Endodermal cell (in vitro differentiated cells): Measurements from ENCODE around the gene MYH4. TPM values are rescaled to one million over a fixed set of nuclear protein-coding genes. Genes with fewer than 3 reads are reported as not detected.

Source experiments
- DNase-seq: peaks from one replicate; pipeline ENCODE4 v3.0.0-alpha.2; 2017
- H3K27ac ChIP-seq: 2 replicates; pipeline ENCODE4 v1.5.1; 2013; ENCODE audit warnings: mild to moderate bottlenecking, low read depth, low read length, moderate library complexity
- H3K27me3 ChIP-seq: 2 replicates; pipeline ENCODE4 v1.6.1; 2013; ENCODE audit warnings: mild to moderate bottlenecking, low read length, moderate library complexity; ENCODE audit not compliant: insufficient read depth, control insufficient read depth, poor library complexity, severe bottlenecking
- H3K36me3 ChIP-seq: 2 replicates; pipeline ENCODE4 v1.7.0; 2013; ENCODE audit warnings: mild to moderate bottlenecking, low read length, moderate library complexity; ENCODE audit not compliant: control insufficient read depth, insufficient read depth
- H3K4me1 ChIP-seq: one replicate; pipeline ENCODE4 v1.7.0; 2013; ENCODE audit warnings: low read length; ENCODE audit not compliant: control insufficient read depth, insufficient read depth
- H3K4me3 ChIP-seq: 2 replicates; pipeline ENCODE4 v1.5.1; 2013; ENCODE audit warnings: mild to moderate bottlenecking, low read length, moderate library complexity
- H3K9ac ChIP-seq: 2 replicates; pipeline ENCODE4 v1.6.1; 2013; ENCODE audit warnings: mild to moderate bottlenecking, low read length, moderate library complexity; ENCODE audit not compliant: poor library complexity, severe bottlenecking; ENCODE audit errors: extremely low read depth
- H3K9me3 ChIP-seq: 2 replicates; pipeline ENCODE4 v1.6.1; 2013; ENCODE audit warnings: mild to moderate bottlenecking, low read length, moderate library complexity; ENCODE audit not compliant: control insufficient read depth
- H3K27ac Mint-ChIP-seq: 2 replicates; pipeline ENCODE4 v1.8.0; 2020; ENCODE audit warnings: mixed read lengths
- H3K27me3 Mint-ChIP-seq: 2 replicates; pipeline ENCODE4 v1.8.0; 2021; ENCODE audit warnings: mild to moderate bottlenecking, mixed read lengths; ENCODE audit not compliant: insufficient read depth
- H3K36me3 Mint-ChIP-seq: 2 replicates; pipeline ENCODE4 v1.8.0; 2020; ENCODE audit warnings: low read depth, mixed read lengths
- H3K4me1 Mint-ChIP-seq: 2 replicates; pipeline ENCODE4 v1.8.0; 2020; ENCODE audit warnings: mixed read lengths
- H3K4me3 Mint-ChIP-seq: 2 replicates; pipeline ENCODE4 v1.8.0; 2020; ENCODE audit warnings: mild to moderate bottlenecking, moderate library complexity, mixed read lengths
- H3K9me3 Mint-ChIP-seq: 2 replicates; pipeline ENCODE4 v1.8.0; 2020; ENCODE audit warnings: mild to moderate bottlenecking, mixed read lengths
- WGBS, 2 experiments: methylation state at CpG; one replicate each; pipeline versions ENCODE4 v1.1.5 to v1.1.7; 2013; ENCODE audit warnings: missing lambda C conversion rate in 2 of 2, mixed read lengths in 1 of 2; ENCODE audit not compliant: insufficient coverage in 1 of 2, insufficient read length in 1 of 2; 5-methylcytosine and 5-hydroxymethylcytosine counted together
- long read RNA-seq, 4 experiments: library from polyadenylated mRNA in 2 of 4; library from RNA in 1 of 4; library from capped mRNA in 1 of 4; stranded (forward) in 3 of 4; unstranded in 1 of 4; transcript quantifications; one replicate each; pipeline ENCODE4 v2.0.0, GENCODE V29; 2020 to 2021; ENCODE audit warnings: inconsistent platforms in 1 of 4
- polyA plus RNA-seq, 2 experiments: library from polyadenylated mRNA; stranded (reverse); fragments of 50-300 nt; gene quantifications; one replicate each; pipeline ENCODE4 v1.2.3, GENCODE V29; 2013
- total RNA-seq, 2 donors: library from RNA; stranded (reverse); fragmentation: NEBNext Ultra II Directional in 1 of 2; extraction: Animal tissue kit (Norgen Biotek cat#: 25700) in 1 of 2; gene quantifications; 2 replicates in 1 of 2; 3 replicates in 1 of 2; pipeline ENCODE4 v1.2.1, GENCODE V29; 2021
- TF ChIP-seq, protein P1 (sequence below): fragments of 200-600 bp; sonication (generic); conservative IDR thresholded peaks from 2 replicates; pipeline ENCODE4 v1.5.0; 2021; ENCODE audit warnings: antibody characterized with exemption, mild to moderate bottlenecking

The MYH4 gene
- total RNA-seq: not detected
- polyA plus RNA-seq (2013, experiment 1 of 2): not detected
- polyA plus RNA-seq (2013, experiment 2 of 2): not detected
- long read RNA-seq, experiment 1: 0 reads
- long read RNA-seq, experiment 2: 0 reads
- long read RNA-seq, experiment 3: 0 reads
- long read RNA-seq, experiment 4: 0 reads

DNA sequence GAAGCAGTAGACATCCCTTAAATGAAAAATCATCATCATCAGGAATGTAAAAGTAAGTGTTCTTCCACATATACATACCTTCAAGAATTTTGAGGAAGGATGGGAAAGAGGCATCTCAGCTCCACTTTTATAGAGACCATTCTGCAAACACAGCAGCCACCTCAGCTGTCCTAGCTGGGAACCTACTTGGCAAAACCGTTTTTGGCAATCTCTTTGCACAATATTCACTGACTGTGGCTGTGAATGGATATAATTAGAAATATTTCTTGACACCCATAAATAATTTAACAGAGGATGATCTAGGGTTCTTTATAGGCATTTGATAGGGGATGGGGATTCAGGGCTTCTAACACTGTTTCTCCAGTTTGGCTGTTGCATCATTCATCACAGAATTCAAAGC, at the start of gene MYH4:
Gene MYH4 (minus strand): TSS at position 101 of the 400 bp plus-strand sequence. CDS start 2,814 bp downstream, outside the sequence.
- H3K27me3 ChIP-seq: no peaks in the 10 kb centered on the region
- no peaks in the 10 kb centered on the region for H3K36me3 ChIP-seq
- H3K27ac ChIP-seq: no peak within 1 kb of the TSS
- H3K36me3 Mint-ChIP-seq: no peaks in the 10 kb centered on the region
- no peak within 1 kb of the TSS for H3K9ac ChIP-seq
- no peaks in the 10 kb centered on the region for H3K4me1 Mint-ChIP-seq
- no peak within 1 kb of the TSS for H3K27ac Mint-ChIP-seq
- H3K27me3 Mint-ChIP-seq: peaks cover 3% of the 10 kb centered on the region
- no peak within 1 kb of the TSS for H3K4me3 ChIP-seq
- no peak for DNase-seq
- H3K9me3 Mint-ChIP-seq: no peaks in the 10 kb centered on the region
- no peak within 1 kb of the TSS for H3K4me3 Mint-ChIP-seq
- H3K4me1 ChIP-seq: no peaks in the 10 kb centered on the region
- no peaks in the 10 kb centered on the region for H3K9me3 ChIP-seq
- WGBS, 2 experiments: 80% methylated on average over 1 of the region's 1 CpG; no CpG with 5 or more reads in 1 of the 2 experiments
- TF ChIP-seq, protein P1, sequence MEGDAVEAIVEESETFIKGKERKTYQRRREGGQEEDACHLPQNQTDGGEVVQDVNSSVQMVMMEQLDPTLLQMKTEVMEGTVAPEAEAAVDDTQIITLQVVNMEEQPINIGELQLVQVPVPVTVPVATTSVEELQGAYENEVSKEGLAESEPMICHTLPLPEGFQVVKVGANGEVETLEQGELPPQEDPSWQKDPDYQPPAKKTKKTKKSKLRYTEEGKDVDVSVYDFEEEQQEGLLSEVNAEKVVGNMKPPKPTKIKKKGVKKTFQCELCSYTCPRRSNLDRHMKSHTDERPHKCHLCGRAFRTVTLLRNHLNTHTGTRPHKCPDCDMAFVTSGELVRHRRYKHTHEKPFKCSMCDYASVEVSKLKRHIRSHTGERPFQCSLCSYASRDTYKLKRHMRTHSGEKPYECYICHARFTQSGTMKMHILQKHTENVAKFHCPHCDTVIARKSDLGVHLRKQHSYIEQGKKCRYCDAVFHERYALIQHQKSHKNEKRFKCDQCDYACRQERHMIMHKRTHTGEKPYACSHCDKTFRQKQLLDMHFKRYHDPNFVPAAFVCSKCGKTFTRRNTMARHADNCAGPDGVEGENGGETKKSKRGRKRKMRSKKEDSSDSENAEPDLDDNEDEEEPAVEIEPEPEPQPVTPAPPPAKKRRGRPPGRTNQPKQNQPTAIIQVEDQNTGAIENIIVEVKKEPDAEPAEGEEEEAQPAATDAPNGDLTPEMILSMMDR: no peak

DNA sequence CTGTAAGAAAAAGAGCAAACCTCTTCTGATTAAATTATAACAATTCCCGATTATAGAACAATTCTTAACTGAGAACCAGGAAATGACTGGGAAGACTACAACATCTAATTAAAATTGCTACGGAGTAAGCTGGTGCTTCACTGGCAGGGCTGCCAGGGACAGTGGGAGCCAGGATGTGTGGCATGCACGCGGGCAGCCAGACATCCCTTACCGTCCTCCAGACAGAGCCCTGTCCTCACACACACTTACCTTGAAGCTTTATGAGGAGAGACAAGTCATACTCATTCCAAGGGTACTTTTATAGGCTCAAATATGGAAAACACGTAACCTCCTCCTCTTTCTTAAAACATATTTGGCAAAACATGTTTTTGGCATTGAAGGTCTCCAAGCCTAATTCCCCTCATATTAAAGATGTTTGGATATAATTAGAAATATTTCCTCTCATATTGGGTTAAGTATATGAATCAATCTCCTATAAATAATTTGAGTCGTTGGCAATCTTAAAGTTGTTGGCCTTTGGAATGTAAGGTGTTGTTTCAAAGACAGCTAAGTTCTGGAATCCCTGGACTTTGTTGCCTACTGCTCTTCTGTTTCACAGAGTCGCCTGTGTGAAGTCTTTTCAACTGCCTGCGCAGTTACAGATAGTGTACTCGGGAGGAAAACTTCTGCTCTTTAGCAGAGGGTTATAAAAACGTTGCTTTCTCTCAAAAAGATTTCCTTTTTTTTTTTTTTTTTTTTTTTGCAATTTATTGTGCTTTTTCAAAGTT, 49.1 kb upstream of the MYH4 start, which contains the start of gene MYH1:
Gene MYH1 (minus strand): TSS at position 272 of the 767 bp plus-strand sequence. CDS start 1,900 bp downstream, outside the sequence.
- Mint-ChIP-seq H3K9me3 (no peaks in the 10 kb centered on the region), H3K36me3 (no peaks in the 10 kb centered on the region), H3K4me3 (no peak within 1 kb of the TSS), H3K27ac (no peak within 1 kb of the TSS), H3K4me1 (no peaks in the 10 kb centered on the region), H3K27me3 (no peaks in the 10 kb centered on the region)
- H3K36me3 ChIP-seq: no peaks in the 10 kb centered on the region
- TF ChIP-seq, protein P1: no peak
- H3K4me1 ChIP-seq: no peaks in the 10 kb centered on the region
- H3K9me3 ChIP-seq: no peaks in the 10 kb centered on the region
- no peak within 1 kb of the TSS for H3K9ac ChIP-seq
- no peak within 1 kb of the TSS for H3K27ac ChIP-seq
- 88 to 100% methylated on average over 2 to 11 of the region's 11 CpGs for WGBS, 2 experiments
- no peaks in the 10 kb centered on the region for H3K27me3 ChIP-seq
- no peak within 1 kb of the TSS for H3K4me3 ChIP-seq
- DNase-seq: no peak

DNA sequence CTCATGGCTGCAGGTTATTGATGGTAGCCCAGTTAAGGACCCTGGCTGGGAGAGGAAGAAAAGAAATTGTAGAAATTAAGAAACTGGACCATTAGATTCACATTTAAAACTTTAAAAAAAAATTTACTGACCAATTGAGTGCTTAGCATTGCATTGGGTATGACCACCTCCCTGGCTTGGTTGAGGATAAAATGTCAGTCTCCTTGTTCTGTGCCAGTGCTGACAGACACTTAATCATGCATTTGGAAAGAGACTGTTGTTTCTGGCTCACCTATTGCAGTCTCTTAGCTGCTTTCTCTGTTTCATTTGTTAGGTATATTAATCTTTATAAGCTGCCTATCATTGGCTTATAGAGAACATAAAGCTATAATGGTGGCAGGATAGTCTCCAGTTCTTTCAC, 47.3 kb upstream of the MYH4 start:
- Histone ChIP-seq H3K27ac (no peak overlapping the region), H3K27me3 (no peaks in the 10 kb centered on the region), H3K9ac (no peak overlapping the region), H3K4me1 (no peaks in the 10 kb centered on the region), H3K4me3 (no peak overlapping the region), H3K36me3 (no peaks in the 10 kb centered on the region), H3K9me3 (no peaks in the 10 kb centered on the region)
- Mint-ChIP-seq H3K9me3 (no peaks in the 10 kb centered on the region), H3K4me1 (no peaks in the 10 kb centered on the region), H3K27ac (no peak overlapping the region), H3K36me3 (no peaks in the 10 kb centered on the region), H3K27me3 (no peaks in the 10 kb centered on the region), H3K4me3 (no peak overlapping the region)
- no peak for DNase-seq
- TF ChIP-seq, protein P1: no peak
